ENCODE data around the gene PILRA. TPM values are rescaled to one million over a fixed set of nuclear protein-coding genes. Genes with fewer than 3 reads are reported as not detected.

PILRA gene
- total and polyA plus RNA-seq, 2 of the 8 experiments (the other 6 are each of a cell fraction or from before 2014, with no cell fraction given): 7.6 to 10.6 TPM

- TF ChIP-seq EZH2 (IDR thresholded peaks at IDR 0.05; ENCODE audit: low read depth, low read length, severe bottlenecking): no peak
Measured at GRCh38 chr7:100413889-100414288, 40.6 kb downstream of the PILRA start (continued).
